Measurements from ENCODE around the gene GRK3.

GRK3 gene

DNA sequence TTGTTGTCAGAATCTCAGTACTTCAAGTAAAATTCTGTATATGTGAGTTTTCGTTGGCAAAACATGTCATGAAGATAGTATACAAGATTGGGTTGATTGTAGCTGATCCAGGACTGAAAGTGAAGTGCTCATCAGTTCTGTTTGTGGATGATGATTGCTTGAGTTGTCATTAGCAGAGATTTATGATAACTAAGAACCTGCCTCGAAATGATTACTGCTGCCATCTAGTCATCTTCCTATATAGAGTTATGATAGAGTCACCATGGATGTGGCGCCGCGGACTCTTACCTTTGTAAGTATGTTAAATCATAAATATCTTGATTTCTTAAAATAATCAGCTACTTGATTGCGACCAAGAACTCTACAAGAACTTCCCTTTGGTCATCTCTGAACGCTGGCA, 149.6 kb downstream of the GRK3 start:
- DNase-seq (ENCODE audit: low read depth) = no peak
- H3K4me3 ChIP-seq (ENCODE audit: low read depth, low read length) = no peak overlapping the region
- TF ChIP-seq, protein P1, sequence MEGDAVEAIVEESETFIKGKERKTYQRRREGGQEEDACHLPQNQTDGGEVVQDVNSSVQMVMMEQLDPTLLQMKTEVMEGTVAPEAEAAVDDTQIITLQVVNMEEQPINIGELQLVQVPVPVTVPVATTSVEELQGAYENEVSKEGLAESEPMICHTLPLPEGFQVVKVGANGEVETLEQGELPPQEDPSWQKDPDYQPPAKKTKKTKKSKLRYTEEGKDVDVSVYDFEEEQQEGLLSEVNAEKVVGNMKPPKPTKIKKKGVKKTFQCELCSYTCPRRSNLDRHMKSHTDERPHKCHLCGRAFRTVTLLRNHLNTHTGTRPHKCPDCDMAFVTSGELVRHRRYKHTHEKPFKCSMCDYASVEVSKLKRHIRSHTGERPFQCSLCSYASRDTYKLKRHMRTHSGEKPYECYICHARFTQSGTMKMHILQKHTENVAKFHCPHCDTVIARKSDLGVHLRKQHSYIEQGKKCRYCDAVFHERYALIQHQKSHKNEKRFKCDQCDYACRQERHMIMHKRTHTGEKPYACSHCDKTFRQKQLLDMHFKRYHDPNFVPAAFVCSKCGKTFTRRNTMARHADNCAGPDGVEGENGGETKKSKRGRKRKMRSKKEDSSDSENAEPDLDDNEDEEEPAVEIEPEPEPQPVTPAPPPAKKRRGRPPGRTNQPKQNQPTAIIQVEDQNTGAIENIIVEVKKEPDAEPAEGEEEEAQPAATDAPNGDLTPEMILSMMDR (IDR thresholded peaks at IDR 0.05; ENCODE audit: low read depth, low read length) = no peak
- TF ChIP-seq MYC (IDR thresholded peaks at IDR 0.05; ENCODE audit: low read depth, low read length) (no peak), POLR2A (IDR thresholded peaks at IDR 0.05; ENCODE audit: extremely low read depth, insufficient read length) (no peak)
- TF ChIP-seq, protein P2, sequence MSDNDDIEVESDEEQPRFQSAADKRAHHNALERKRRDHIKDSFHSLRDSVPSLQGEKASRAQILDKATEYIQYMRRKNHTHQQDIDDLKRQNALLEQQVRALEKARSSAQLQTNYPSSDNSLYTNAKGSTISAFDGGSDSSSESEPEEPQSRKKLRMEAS (IDR thresholded peaks at IDR 0.05; ENCODE audit: low read depth, low read length) = no peak

DNA sequence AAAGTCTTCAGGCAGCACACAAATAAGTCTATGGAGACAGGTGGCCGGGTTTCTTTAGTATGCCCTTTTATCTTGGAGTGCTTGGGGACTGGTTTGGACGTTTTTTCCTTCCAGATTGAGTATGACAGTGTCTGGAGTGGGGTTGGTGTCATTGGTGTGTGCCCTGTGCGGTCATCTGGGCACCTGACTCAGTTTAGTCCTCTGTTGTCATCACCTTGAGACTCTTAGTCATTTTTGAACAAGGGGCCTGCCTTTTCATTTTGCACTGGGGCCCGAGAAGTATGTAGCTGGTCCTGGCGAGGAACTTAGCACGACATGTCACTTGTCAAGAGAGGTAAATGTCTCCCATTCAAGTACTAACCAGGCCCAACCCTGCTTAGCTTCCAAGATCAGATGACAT, 150.3 kb downstream of the GRK3 start:
- no peak for DNase-seq (ENCODE audit: low read depth)
- TF ChIP-seq, protein P2 (IDR thresholded peaks at IDR 0.05; ENCODE audit: low read depth, low read length) = no peak
- TF ChIP-seq MYC (IDR thresholded peaks at IDR 0.05; ENCODE audit: low read depth, low read length) (no peak), POLR2A (IDR thresholded peaks at IDR 0.05; ENCODE audit: extremely low read depth, insufficient read length) (no peak)
- TF ChIP-seq, protein P1 (IDR thresholded peaks at IDR 0.05; ENCODE audit: low read depth, low read length) = no peak
- no peak overlapping the region for H3K4me3 ChIP-seq (ENCODE audit: low read depth, low read length)

DNA sequence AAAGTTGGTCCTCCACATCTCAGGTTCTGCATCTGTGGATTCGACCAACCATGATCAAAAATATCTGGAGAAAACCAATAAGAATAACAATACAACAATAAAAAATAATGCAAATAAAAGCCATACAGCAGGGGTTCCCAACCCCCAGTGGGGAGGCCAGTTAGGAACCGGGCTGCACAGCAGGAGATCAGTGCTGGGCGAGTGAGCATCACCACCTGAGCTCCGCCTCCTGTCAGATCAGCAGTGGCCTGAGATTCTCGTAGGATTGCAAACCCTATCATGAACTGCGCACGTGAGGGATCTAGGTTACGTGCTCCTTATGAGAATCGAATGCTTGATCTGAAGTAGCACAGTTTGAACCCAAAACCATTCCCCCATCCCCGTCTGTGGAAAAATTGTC, 152.2 kb downstream of the GRK3 start:
- DNase-seq (ENCODE audit: low read depth) = no peak
- H3K4me3 ChIP-seq (ENCODE audit: low read depth, low read length) = no peak overlapping the region
- TF ChIP-seq, protein P1 (IDR thresholded peaks at IDR 0.05; ENCODE audit: low read depth, low read length) = no peak
- TF ChIP-seq MYC (IDR thresholded peaks at IDR 0.05; ENCODE audit: low read depth, low read length) = no peak
- TF ChIP-seq POLR2A (IDR thresholded peaks at IDR 0.05; ENCODE audit: extremely low read depth, insufficient read length) = no peak
- TF ChIP-seq, protein P2 (IDR thresholded peaks at IDR 0.05; ENCODE audit: low read depth, low read length) = no peak

DNA sequence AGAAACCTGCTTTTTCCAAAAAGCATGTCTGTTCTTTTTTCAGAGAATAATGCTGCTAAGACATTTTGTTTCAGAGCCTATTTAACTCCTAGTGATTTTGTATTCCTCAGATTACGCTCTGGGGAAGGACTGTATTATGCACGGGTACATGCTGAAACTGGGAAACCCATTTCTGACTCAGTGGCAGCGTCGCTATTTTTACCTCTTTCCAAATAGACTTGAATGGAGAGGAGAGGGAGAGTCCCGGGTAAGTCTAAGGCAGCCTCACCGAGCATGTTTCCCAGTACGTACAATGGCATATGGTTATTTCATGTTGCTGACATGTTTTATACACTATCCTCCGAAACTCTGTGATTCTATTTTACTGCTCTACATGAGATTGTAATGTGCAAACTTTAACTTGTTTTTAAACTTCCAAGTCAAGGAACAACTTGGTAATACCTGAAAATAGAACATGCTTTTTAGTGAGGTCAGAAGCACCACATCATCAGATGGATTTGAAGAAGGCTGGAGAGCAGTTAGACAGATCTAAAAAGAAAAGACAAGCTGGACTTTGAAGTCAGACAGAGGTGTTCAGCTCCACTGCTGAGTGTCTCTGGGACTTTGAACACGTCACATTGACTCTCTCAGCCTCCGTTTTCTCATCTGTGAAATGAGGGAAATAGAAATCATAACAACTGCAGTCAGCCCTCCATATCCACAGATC, 153.8 kb downstream of the GRK3 start:
- no peak for DNase-seq (ENCODE audit: low read depth)
- H3K4me3 ChIP-seq (ENCODE audit: low read depth, low read length) = no peak overlapping the region
- TF ChIP-seq, protein P2 (IDR thresholded peaks at IDR 0.05; ENCODE audit: low read depth, low read length) = no peak
- no peak for TF ChIP-seq MYC (IDR thresholded peaks at IDR 0.05; ENCODE audit: low read depth, low read length)
- TF ChIP-seq, protein P1 (IDR thresholded peaks at IDR 0.05; ENCODE audit: low read depth, low read length) = no peak
- no peak for TF ChIP-seq POLR2A (IDR thresholded peaks at IDR 0.05; ENCODE audit: extremely low read depth, insufficient read length)

DNA sequence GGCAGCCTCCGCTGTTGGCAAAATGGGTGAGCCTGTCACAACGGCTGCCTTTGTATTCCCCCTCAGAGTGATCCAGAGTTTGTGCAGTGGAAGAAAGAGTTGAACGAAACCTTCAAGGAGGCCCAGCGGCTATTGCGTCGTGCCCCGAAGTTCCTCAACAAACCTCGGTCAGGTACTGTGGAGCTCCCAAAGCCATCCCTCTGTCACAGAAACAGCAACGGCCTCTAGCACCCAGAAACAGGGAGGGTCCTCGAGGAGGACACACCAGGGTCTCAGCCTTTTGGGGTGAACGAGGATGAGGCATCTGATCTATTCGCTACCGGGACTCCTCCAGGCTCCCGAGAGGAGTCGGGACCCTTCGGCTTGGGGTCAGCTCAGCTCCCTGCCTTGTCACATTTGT, 157.7 kb downstream of the GRK3 start:
- DNase-seq (ENCODE audit: low read depth) = no peak
- no peak for TF ChIP-seq POLR2A (IDR thresholded peaks at IDR 0.05; ENCODE audit: extremely low read depth, insufficient read length)
- TF ChIP-seq, protein P2 (IDR thresholded peaks at IDR 0.05; ENCODE audit: low read depth, low read length) = no peak
- TF ChIP-seq MYC (IDR thresholded peaks at IDR 0.05; ENCODE audit: low read depth, low read length) = no peak
- TF ChIP-seq, protein P1 (IDR thresholded peaks at IDR 0.05; ENCODE audit: low read depth, low read length) = no peak
- no peak overlapping the region for H3K4me3 ChIP-seq (ENCODE audit: low read depth, low read length)
